KMS-11 (cell line): ENCODE data around the gene APOL2.

ENCODE experiments used
- H2AFZ ChIP-seq: fragments of 200-600 bp; sonication (generic); 2 replicates; pipeline ENCODE4 v1.6.1; 2016; ENCODE audit warnings: antibody characterized with exemption, mixed run types, low read depth
- H3K27ac ChIP-seq: fragments of 200-600 bp; sonication (generic); 2 replicates; pipeline ENCODE4 v1.6.1; 2016; ENCODE audit warnings: mild to moderate bottlenecking, mixed run types
- H3K27me3 ChIP-seq: fragments of 200-600 bp; sonication (generic); 2 replicates; pipeline ENCODE4 v1.6.1; 2017; ENCODE audit warnings: mild to moderate bottlenecking, low read depth, mixed run types, moderate library complexity; ENCODE audit not compliant: insufficient read depth
- H3K36me3 ChIP-seq: fragments of 200-600 bp; sonication (generic); 2 replicates; pipeline ENCODE4 v1.6.1; 2017; ENCODE audit warnings: mild to moderate bottlenecking, mixed run types; ENCODE audit not compliant: insufficient read depth
- H3K4me1 ChIP-seq: fragments of 200-600 bp; sonication (generic); 2 replicates; pipeline ENCODE4 v1.6.1; 2016; ENCODE audit warnings: mild to moderate bottlenecking, low read depth, mixed run types; ENCODE audit not compliant: poor library complexity, severe bottlenecking
- H3K4me2 ChIP-seq: fragments of 200-600 bp; sonication (generic); 2 replicates; pipeline ENCODE4 v1.7.0; 2016; ENCODE audit warnings: mild to moderate bottlenecking, mixed run types
- H3K4me3 ChIP-seq: fragments of 200-600 bp; sonication (generic); IDR thresholded peaks from 2 replicates; pipeline ENCODE4 v1.6.1; 2017; ENCODE audit warnings: low read depth, low read length, mixed read lengths; ENCODE audit not compliant: insufficient read depth
- H3K79me2 ChIP-seq: fragments of 200-600 bp; sonication (generic); 2 replicates; pipeline ENCODE4 v1.6.1; 2016; ENCODE audit warnings: low read depth, mixed run types; ENCODE audit not compliant: insufficient read depth
- H3K9ac ChIP-seq: fragments of 200-600 bp; sonication (generic); 2 replicates; pipeline ENCODE4 v1.6.1; 2016; ENCODE audit warnings: mild to moderate bottlenecking, mixed run types
- H4K20me1 ChIP-seq: fragments of 200-600 bp; sonication (generic); 2 replicates; pipeline ENCODE4 v1.6.1; 2016; ENCODE audit warnings: mild to moderate bottlenecking, mixed run types; ENCODE audit not compliant: insufficient read depth
- CTCF ChIP-seq: fragments of 200-600 bp; sonication (generic); conservative IDR thresholded peaks from 2 replicates; pipeline ENCODE4 v1.6.1; 2017; ENCODE audit warnings: low read depth, mild to moderate bottlenecking, antibody characterized with exemption, low read length, moderate library complexity, mixed read lengths

The APOL2 gene

DNA sequence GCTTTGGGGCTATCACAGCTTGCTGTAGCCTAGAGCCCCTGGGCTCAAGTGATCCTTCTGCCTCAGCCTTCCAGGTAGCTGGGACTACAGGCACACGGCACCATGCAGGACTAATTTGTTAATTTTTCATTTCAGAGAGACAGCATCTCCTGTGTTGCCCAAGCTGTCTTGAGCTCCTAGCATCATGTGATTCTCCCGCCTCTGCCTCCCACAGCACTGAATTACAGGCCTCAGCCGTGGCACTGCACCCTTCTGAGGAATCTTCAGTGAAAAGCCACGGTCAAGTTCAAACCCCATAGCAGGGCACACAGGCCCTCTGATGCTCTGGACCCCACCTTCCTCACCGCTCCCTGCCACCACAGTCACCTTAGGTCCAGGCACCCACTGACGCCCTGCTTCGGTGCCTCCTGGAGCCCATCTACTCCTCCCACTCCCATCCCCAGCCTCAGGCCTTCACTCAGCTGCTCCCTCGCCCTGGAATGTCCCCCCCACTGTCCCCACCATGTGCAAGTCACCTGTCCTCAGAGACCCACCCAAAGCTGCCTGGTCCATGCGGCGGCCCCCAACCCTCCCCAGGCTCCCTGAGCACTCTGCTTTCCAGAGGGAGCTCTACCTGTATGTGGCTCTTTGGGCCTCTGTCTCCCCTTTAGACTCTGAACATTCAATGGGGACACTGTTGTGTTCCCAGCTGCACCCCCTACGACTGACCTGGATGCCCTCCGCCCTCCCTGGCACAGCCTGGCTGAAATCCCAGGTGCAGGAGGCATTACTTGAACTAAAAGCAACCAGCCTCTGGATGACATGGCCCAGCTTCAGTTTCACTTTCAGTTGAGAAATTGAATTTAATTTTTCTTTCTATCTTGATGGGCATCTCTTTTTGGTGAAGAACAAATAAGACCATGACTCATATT, 1.6 kb downstream of the APOL2 start:
- peaks cover 36% of the 10 kb centered on the region for H3K79me2 ChIP-seq
- no peaks in the 10 kb centered on the region for H3K27me3 ChIP-seq
- no peak overlapping the region for H3K4me3 ChIP-seq
- H3K27ac ChIP-seq, result peak overlapping the region; percentile 66
- H3K4me1 ChIP-seq, result peaks cover 27% of the 10 kb centered on the region
- H3K9ac ChIP-seq, result peak overlapping the region; percentile 66
- no peaks in the 10 kb centered on the region for H4K20me1 ChIP-seq
- peak overlapping the region; percentile 97 for H3K4me2 ChIP-seq
- no peak for TF ChIP-seq CTCF
- H2AFZ ChIP-seq, result no peak overlapping the region
- H3K36me3 ChIP-seq, result no peaks in the 10 kb centered on the region

DNA sequence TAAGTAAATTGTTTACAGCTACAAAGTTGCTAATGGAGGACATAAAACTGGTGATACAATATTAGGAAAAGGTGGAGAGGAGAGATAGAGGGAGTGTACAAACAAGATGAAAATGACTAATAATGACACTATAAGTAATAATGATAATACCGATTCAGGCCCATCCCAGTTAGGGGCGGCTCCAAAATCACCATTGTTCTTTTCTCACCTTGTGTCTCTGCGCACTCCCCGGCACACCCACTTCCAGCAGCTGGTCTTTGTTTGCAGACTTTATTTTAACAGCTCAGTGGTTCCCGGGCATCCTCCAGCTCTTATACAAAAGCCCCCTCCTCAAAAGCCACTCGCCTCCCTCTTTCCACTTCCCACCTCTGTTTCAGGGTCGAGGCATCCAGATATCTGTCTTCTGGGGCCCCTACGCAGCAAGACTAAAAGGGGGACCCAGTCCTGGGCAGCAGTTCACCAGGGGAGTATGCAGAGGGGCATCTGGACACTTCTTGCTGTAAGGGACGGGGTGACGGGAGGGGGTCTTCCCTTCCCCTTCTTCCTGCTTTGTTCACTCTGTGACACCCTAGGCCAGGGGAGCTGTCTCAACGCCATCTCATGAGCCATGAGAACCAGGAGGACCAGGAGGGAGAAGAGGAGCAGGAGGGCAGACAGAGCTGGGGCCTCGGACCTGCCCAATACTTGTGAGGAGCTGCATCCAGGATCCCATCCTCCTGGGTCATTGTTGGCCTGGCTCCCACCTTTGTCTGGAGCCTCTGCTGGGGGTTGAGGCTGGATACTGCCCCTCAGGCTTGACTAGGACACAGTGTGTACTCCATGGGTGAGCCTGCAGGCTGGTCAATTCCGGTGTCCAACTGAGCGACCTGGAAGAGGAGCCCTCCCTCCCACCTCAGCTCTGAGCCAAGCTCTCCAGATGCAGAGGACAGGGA, 2.7 kb downstream of the APOL2 start:
- TF ChIP-seq CTCF, result no peak
- H3K4me2 ChIP-seq, result peak overlapping the region; percentile 4; the same call in 1 of the 2 replicates
- no peaks in the 10 kb centered on the region for H3K27me3 ChIP-seq
- H3K27ac ChIP-seq, result no peak overlapping the region
- H3K4me1 ChIP-seq, result peaks cover 27% of the 10 kb centered on the region
- H4K20me1 ChIP-seq, result no peaks in the 10 kb centered on the region
- H2AFZ ChIP-seq, result no peak overlapping the region
- H3K4me3 ChIP-seq, result no peak overlapping the region
- H3K9ac ChIP-seq, result no peak overlapping the region
- peaks cover 36% of the 10 kb centered on the region for H3K79me2 ChIP-seq
- no peaks in the 10 kb centered on the region for H3K36me3 ChIP-seq

GRCh38 chr22:36235585-36235984, 3.7 kb downstream of the APOL2 start:
- Histone ChIP-seq H3K9ac (no peak overlapping the region), H3K27me3 (no peaks in the 10 kb centered on the region), H3K4me1 (peaks cover 31% of the 10 kb centered on the region), H4K20me1 (no peaks in the 10 kb centered on the region), H3K4me3 (no peak overlapping the region), H3K79me2 (peaks cover 36% of the 10 kb centered on the region), H3K36me3 (no peaks in the 10 kb centered on the region), H2AFZ (no peak overlapping the region), H3K4me2 (no peak overlapping the region), H3K27ac (no peak overlapping the region)
- no peak for TF ChIP-seq CTCF

DNA sequence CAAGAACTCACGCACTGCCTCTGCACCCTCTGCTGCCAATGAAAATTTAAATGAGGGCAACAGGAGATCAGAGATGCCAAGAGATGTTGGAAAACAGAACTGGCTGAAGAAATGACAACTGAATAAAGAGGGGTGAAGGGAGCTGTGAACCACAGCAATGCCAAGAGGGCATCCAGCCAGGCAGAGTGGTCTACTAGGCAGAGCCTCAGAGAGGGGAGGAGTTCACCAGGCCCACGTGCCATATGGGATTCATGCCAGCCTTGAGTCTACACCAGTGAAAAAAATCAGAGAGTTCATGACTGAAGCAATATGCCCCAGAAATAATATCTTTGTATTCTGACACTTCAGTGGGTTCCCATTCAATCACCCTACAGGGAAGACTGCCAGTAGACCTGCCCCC, 4.4 kb downstream of the APOL2 start:
- Histone ChIP-seq H3K27ac (no peak overlapping the region), H4K20me1 (no peaks in the 10 kb centered on the region), H3K4me2 (no peak overlapping the region), H3K36me3 (no peaks in the 10 kb centered on the region), H3K4me1 (peaks cover 27% of the 10 kb centered on the region), H2AFZ (no peak overlapping the region), H3K9ac (no peak overlapping the region), H3K27me3 (no peaks in the 10 kb centered on the region), H3K4me3 (no peak overlapping the region), H3K79me2 (peaks cover 36% of the 10 kb centered on the region)
- no peak for TF ChIP-seq CTCF
